OCI-M1 (cell line): ENCODE results near the gene NIPAL4.
"Not testable (repeated sequence)": the region's sequence is repeated elsewhere in the genome, so short reads cannot be mapped to it uniquely, and the experiment has no call there.

Source experiments
- DNase-seq: peaks from one replicate; lab custom pipeline; 2025; lab: John Stamatoyannopoulos, UW

NIPAL4 gene

GRCh38 chr5:157463621-157464518 is 3.9 kb downstream of the NIPAL4 start:
- peak; percentile 45 for DNase-seq

DNA sequence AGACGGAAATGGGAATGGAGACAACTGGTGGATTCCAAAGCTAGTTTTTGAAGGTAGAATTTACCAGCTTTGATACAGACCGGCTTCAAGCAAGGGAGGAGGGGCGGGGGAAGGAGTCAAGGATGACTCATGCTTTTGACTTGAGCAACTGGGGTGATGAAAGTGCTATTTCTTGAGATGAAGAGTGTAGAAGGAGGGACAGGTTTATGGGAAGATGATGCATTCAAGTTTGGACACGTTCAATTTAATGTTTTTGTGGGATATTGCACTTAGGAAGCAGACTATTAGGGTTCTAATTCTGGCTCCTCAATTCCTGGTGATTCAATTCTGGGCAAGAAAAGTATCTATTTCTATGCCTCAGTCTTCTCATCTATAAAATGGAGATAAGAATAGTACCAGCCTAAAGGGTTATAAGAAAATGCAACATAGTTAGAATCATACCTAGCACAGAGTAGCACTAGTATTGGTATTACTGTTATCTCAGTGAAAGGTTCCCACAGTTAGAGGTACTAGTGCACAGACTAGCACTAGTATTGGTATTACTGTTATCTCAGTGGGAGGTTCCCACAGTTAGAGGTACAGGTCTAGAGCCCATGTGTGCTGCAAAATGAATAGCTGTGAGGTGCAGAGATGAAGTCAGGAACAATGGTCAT is 4.6 kb downstream of the NIPAL4 start:
- peak; percentile 72 for DNase-seq

GRCh38 chr5:157468293-157468965 is 8.4 kb downstream of the NIPAL4 start:
- no peak for DNase-seq

GRCh38 chr5:157469073-157469472 is 9.1 kb downstream of the NIPAL4 start:
- DNase-seq: no peak

DNA sequence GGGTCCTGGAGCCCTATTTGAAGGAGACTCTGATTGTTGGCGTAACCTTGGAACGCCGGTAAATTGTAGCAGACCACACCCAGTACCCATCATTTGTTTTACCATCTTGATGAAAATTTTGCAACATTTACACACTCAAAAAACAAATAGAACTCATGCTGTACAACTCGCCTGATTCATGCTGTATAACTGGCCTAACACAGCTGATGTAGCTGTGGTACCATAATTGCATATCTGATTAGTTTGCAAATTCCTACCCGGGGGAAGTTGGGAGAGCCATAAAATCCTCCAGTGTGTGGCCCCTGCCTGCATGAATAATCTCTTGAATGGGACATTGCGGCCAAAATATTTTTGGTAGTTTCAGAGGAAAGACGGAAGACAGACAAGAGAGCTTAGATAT is 9.7 kb downstream of the NIPAL4 start:
- DNase-seq: no peak

DNA sequence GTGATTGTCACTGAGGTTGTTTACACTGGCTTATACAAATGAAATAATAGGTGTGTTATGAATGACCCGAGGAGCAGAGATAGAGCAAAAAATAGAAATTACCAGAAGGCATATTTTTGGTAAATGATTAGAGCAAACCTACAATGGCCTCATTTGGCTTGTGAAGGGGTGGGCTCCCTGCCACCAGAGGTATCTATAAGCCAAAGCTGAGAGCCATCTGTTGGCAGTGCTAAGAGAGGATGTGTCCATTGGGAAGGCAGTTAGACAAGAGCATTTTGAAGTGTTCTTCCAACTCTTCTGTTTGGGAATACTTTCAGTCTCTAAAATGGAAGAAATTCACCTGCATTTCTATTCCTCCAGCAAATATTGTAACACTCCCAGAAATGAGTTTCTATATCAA is 10.6 kb downstream of the NIPAL4 start:
- no peak for DNase-seq

- peak; percentile 54 for DNase-seq
Measured at GRCh38 chr5:157471709-157472108, 11.7 kb downstream of the NIPAL4 start.

GRCh38 chr5:157473383-157474320 is 13.6 kb downstream of the NIPAL4 start:
- DNase-seq: peak; percentile 15

DNA sequence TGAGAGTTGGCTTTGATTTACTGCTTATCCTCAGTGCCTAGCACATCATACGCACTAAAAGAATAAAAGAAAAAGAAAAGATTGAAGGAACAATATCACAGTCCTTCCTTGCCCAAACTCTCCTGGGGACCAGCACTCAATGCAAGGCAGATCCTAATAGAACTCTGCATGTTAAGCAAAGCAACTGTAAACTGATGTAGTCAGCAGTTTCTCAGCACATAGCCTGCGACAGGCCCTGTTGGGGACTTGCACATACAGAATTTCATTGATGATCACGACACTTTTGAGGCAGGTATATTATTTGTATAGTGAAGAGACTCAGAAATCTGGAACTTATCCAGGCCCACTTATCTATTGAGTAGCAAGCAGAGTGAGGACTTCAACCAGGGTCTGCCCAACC is 15.4 kb downstream of the NIPAL4 start:
- no peak for DNase-seq

GRCh38 chr5:157476702-157477408 is 16.8 kb downstream of the NIPAL4 start:
- DNase-seq: peak; percentile 73

- DNase-seq: no peak
Measured at GRCh38 chr5:157477814-157478494, 17.9 kb downstream of the NIPAL4 start.

DNA sequence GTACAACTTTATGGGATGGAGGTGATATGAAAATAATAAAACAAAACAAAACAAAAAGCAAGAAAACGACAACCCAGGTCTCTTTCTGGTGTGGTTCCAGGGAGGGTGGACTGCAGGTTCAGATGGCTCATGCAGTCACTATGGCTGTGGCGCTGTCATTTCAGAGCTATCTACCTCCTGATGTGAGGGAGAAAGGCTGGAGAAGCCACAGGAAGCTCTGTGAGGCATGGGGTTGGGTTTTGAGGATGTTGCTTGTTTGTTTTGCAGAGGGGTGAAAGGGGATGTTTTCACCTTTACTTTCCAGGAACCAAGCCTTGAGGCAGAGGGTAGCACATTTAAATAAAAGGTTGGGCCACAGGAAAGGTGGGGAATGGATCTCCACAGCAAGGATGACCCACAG is 18.7 kb downstream of the NIPAL4 start:
- no peak for DNase-seq

GRCh38 chr5:157479166-157479565 is 19.2 kb downstream of the NIPAL4 start:
- no peak for DNase-seq

GRCh38 chr5:157479612-157480510 is 19.8 kb downstream of the NIPAL4 start:
- no peak for DNase-seq

DNA sequence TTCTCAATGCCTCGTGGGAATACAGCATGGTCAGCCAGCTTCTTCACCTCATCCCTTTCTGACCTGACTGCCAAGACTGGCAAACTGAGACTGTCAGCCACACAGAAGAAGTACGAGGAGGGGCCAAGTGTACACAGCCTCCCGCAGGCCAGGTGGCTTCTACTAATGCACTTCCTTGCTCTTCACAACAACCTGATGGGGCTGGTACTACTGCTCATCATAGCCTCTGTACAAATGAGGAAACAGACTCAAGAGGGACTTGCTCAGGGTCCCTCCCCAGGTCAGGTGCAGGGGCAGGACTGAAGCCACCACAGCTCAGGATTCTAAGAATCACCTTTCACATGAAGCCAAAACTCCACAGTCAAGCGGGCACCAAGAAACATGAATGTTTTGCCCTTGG is 21.3 kb downstream of the NIPAL4 start:
- DNase-seq: no peak

DNA sequence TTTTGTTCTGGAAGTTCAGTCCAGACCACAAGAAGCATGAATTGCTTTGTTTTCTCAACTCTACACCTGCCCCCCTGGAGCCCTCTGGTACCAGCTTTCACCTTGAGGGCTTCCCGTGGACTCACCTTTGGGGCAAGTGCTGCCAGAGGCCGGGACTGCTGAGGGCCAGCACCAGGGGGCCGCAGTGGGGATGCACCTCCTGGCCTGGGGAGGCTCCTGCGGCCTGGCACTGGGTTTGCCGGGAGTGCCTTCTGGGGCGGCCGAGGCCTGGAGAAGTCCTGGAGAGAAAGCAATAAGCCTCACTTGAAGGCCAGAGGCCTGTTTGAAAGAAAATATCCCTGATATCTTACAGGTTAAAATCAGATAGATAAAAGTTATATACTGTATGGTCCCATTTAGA is 21.7 kb downstream of the NIPAL4 start:
- DNase-seq: no peak

- not testable (repeated sequence) for DNase-seq
Measured at GRCh38 chr5:157482702-157483101, 22.7 kb downstream of the NIPAL4 start.

- peak; percentile 26 for DNase-seq
Measured at GRCh38 chr5:157484768-157485167, 24.8 kb downstream of the NIPAL4 start.

DNA sequence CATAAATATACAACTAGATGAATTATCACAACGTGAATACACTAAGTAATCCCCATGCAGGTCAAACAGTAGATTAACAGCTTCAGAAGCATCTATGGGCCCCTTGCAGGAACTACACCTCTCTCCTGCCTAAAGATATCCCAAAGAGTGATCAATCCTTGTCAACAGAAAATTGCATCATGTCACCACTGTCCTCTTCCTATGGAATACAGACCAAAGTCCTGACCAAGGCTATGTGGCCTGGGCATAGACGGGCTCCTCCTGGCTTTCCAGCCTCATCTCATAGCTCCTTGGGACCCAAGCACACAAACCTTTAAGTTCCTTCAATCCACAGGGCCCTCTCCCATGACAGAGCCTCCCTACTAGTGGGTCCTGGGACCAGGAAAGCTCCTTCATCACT is 25.3 kb downstream of the NIPAL4 start:
- DNase-seq: no peak
